Loucy (cell line): ENCODE data around the gene SLCO2B1.

Experiments used
- H2AFZ ChIP-seq: fragments of 200-600 bp; sonication (generic); 2 replicates; pipeline ENCODE4 v1.6.0; 2016; ENCODE audit warnings: antibody characterized with exemption, mild to moderate bottlenecking, low read length, moderate library complexity
- H3F3A ChIP-seq: fragments of 200-600 bp; 2 replicates; pipeline ENCODE4 v1.6.0; 2016; ENCODE audit warnings: antibody characterized with exemption, low read depth, mild to moderate bottlenecking
- H3K27me3 ChIP-seq: fragments of 200-600 bp; sonication (generic); 2 replicates; pipeline ENCODE4 v1.6.1; 2014; ENCODE audit warnings: low read length, mild to moderate bottlenecking; ENCODE audit not compliant: insufficient read depth, poor library complexity, severe bottlenecking
- H3K36me3 ChIP-seq: fragments of 200-600 bp; sonication (generic); 2 replicates; pipeline ENCODE4 v1.6.1; 2016; ENCODE audit warnings: low read length; ENCODE audit not compliant: insufficient read depth
- H3K4me1 ChIP-seq: fragments of 200-600 bp; sonication (generic); 2 replicates; pipeline ENCODE4 v1.5.1; 2014; ENCODE audit warnings: low read length, mild to moderate bottlenecking; ENCODE audit not compliant: insufficient read depth, poor library complexity, severe bottlenecking
- H3K4me2 ChIP-seq: fragments of 200-600 bp; sonication (generic); 2 replicates; pipeline ENCODE4 v1.6.0; 2014; ENCODE audit warnings: antibody characterized with exemption, low read length, low read depth, mild to moderate bottlenecking; ENCODE audit not compliant: poor library complexity, severe bottlenecking
- H3K4me3 ChIP-seq: fragments of 200-600 bp; sonication (generic); 2 replicates; pipeline ENCODE4 v1.5.1; 2014; ENCODE audit warnings: low read length, mild to moderate bottlenecking, mixed read lengths; ENCODE audit not compliant: poor library complexity, severe bottlenecking
- H3K79me2 ChIP-seq: fragments of 200-600 bp; sonication (generic); 2 replicates; pipeline ENCODE4 v1.6.1; 2014; ENCODE audit warnings: low read length; ENCODE audit not compliant: insufficient read depth
- H3K9ac ChIP-seq: fragments of 200-600 bp; sonication (generic); 2 replicates; pipeline ENCODE4 v1.6.0; 2014; ENCODE audit warnings: mild to moderate bottlenecking, low read depth, low read length, moderate library complexity; ENCODE audit not compliant: poor library complexity, severe bottlenecking
- H3K9me2 ChIP-seq: fragments of 200-600 bp; sonication (generic); replicated peaks from 2 replicates; pipeline ENCODE4 v1.6.1; 2016; ENCODE audit warnings: low read depth, low read length, mixed read lengths
- H3K9me3 ChIP-seq: fragments of 200-600 bp; sonication (generic); 2 replicates; pipeline ENCODE4 v1.6.1; 2014; ENCODE audit warnings: mild to moderate bottlenecking, antibody characterized with exemption, low read length, low read depth; ENCODE audit not compliant: insufficient read depth
- H4K20me1 ChIP-seq: fragments of 200-600 bp; sonication (generic); 2 replicates; pipeline ENCODE4 v1.6.0; 2014; ENCODE audit warnings: antibody characterized with exemption, low read length, mild to moderate bottlenecking; ENCODE audit not compliant: insufficient read depth, poor library complexity, severe bottlenecking
- CTCF ChIP-seq: fragments of 200-600 bp; sonication (generic); conservative IDR thresholded peaks from 2 replicates; pipeline ENCODE4 v1.5.1; 2014; ENCODE audit warnings: mild to moderate bottlenecking, antibody characterized with exemption, low read length
- EZH2phosphoT487 ChIP-seq: fragments of 200-600 bp; IDR thresholded peaks from 2 replicates; pipeline ENCODE4 v1.6.1; 2018; ENCODE audit warnings: antibody characterized with exemption, mild to moderate bottlenecking, moderate library complexity, borderline replicate concordance

The SLCO2B1 gene

GRCh38 chr11:75195167-75195962 is 44.5 kb downstream of the SLCO2B1 start:
- no peaks in the 10 kb centered on the region for H3F3A ChIP-seq
- no peak overlapping the region for H2AFZ ChIP-seq
- H3K9me2 ChIP-seq = no peaks in the 10 kb centered on the region
- no peaks in the 10 kb centered on the region for H4K20me1 ChIP-seq
- no peaks in the 10 kb centered on the region for H3K36me3 ChIP-seq
- no peaks in the 10 kb centered on the region for H3K4me1 ChIP-seq
- H3K4me2 ChIP-seq = no peak overlapping the region
- no peaks in the 10 kb centered on the region for H3K9me3 ChIP-seq
- H3K9ac ChIP-seq = no peak overlapping the region
- no peak overlapping the region for H3K4me3 ChIP-seq
- no peaks in the 10 kb centered on the region for H3K79me2 ChIP-seq
- no peaks in the 10 kb centered on the region for H3K27me3 ChIP-seq
- TF ChIP-seq CTCF = no peak
- no peak for TF ChIP-seq EZH2phosphoT487

GRCh38 chr11:75196426-75196825 is 45.5 kb downstream of the SLCO2B1 start:
- H2AFZ ChIP-seq = no peak overlapping the region
- no peak overlapping the region for H3K9ac ChIP-seq
- no peaks in the 10 kb centered on the region for H4K20me1 ChIP-seq
- no peaks in the 10 kb centered on the region for H3K36me3 ChIP-seq
- H3K4me1 ChIP-seq = no peaks in the 10 kb centered on the region
- no peak for TF ChIP-seq CTCF
- no peak for TF ChIP-seq EZH2phosphoT487
- H3F3A ChIP-seq = no peaks in the 10 kb centered on the region
- no peak overlapping the region for H3K4me3 ChIP-seq
- H3K27me3 ChIP-seq = no peaks in the 10 kb centered on the region
- H3K9me3 ChIP-seq = no peaks in the 10 kb centered on the region
- H3K4me2 ChIP-seq = no peak overlapping the region
- H3K9me2 ChIP-seq = no peaks in the 10 kb centered on the region
- H3K79me2 ChIP-seq = no peaks in the 10 kb centered on the region

- Histone ChIP-seq H3K4me3 (no peak overlapping the region), H3K9me3 (no peaks in the 10 kb centered on the region), H3K9me2 (no peaks in the 10 kb centered on the region), H2AFZ (no peak overlapping the region), H3K4me2 (no peak overlapping the region), H3K79me2 (no peaks in the 10 kb centered on the region), H3F3A (no peaks in the 10 kb centered on the region), H3K36me3 (no peaks in the 10 kb centered on the region), H3K4me1 (no peaks in the 10 kb centered on the region), H4K20me1 (no peaks in the 10 kb centered on the region), H3K9ac (no peak overlapping the region), H3K27me3 (no peaks in the 10 kb centered on the region)
- no peak for TF ChIP-seq EZH2phosphoT487
- no peak for TF ChIP-seq CTCF
Observed at GRCh38 chr11:75197512-75198277, 46.8 kb downstream of the SLCO2B1 start.
